IPS DF 6.9 (cell line): ENCODE results near the gene FBXL19.

ENCODE experiments used
- DNase-seq: peaks from one replicate; pipeline ENCODE4 v3.0.0-alpha.2; 2013; ENCODE audit warnings: low read depth, low spot score
- H3K27ac ChIP-seq: one replicate; pipeline ENCODE4 v1.5.1; 2013; ENCODE audit warnings: low read length, control low read depth
- H3K27me3 ChIP-seq: 2 replicates; pipeline ENCODE4 v1.6.1; 2013; ENCODE audit warnings: mild to moderate bottlenecking, low read length; ENCODE audit not compliant: control insufficient read depth, insufficient read depth
- H3K36me3 ChIP-seq: 2 replicates; pipeline ENCODE4 v1.6.1; 2013; ENCODE audit warnings: low read length; ENCODE audit not compliant: control insufficient read depth, insufficient read depth
- H3K4me1 ChIP-seq: 2 replicates; pipeline ENCODE4 v1.6.1; 2013; ENCODE audit warnings: low read length; ENCODE audit not compliant: control insufficient read depth, insufficient read depth
- H3K4me3 ChIP-seq: 2 replicates; pipeline ENCODE4 v1.5.1; 2013; ENCODE audit warnings: mild to moderate bottlenecking, low read length
- H3K9me3 ChIP-seq: 2 replicates; pipeline ENCODE4 v1.6.1; 2013; ENCODE audit warnings: low read length, inconsistent platforms; ENCODE audit not compliant: control insufficient read depth, insufficient read depth
- WGBS: extraction: QIAGEN DNeasy Blood & Tissue Kit; methylation state at CpG from one replicate; pipeline ENCODE4 v1.1.7; 2013; ENCODE audit warnings: mixed read lengths, missing lambda C conversion rate; ENCODE audit not compliant: insufficient read length, insufficient coverage; 5-methylcytosine and 5-hydroxymethylcytosine counted together

Gene FBXL19

DNA sequence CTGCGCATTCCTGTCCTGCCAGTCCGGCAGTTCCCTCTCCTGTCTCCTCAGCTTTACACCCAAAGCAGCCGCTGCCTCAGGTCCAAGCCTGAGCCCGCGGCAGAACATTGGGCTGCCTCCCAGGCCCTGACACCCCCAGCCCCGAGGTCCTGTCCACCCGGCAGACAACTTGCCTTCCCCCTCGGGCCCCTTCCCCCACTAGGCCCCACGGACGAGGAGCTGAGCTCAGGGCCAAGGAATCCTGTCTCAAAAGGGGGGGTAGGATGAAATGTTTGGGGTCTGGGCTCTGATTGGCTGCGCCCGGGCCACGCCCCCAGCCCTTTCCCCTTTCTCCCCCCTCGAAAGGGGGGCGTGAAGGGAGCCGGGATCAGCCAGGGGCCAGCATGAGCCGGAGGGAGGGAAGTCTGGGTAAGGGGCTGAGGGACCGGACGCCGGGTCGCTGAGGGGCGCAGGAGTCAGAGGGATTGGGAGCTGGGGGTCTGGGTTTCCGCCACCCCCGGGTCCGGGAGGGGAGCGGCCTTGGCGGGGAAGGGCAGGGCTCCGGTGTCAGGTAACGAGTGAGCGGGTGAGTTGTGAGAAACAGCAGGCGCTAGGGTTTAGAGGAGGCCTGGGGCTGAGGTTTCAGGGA, 27.0 kb upstream of the FBXL19 start, which contains the start of gene CTF1:
TSS of gene CTF1 (plus strand) at position 354 of the 628 bp plus-strand sequence. CDS start at position 384, 30 bp downstream.
- Histone ChIP-seq H3K4me3 (peak within 1 kb of the TSS; percentile 56; the same call in 1 of the 2 replicates), H3K36me3 (no peaks in the 10 kb centered on the region), H3K4me1 (peaks cover 5% of the 10 kb centered on the region), H3K9me3 (no peaks in the 10 kb centered on the region), H3K27ac (no peak within 1 kb of the TSS), H3K27me3 (no peaks in the 10 kb centered on the region)
- WGBS: no CpG with 5 or more reads among the region's 31 CpGs
- no peak for DNase-seq

GRCh38 chr16:30896889-30897733, 26.3 kb upstream of the FBXL19 start:
- H3K27ac ChIP-seq: no peak overlapping the region
- peaks cover 5% of the 10 kb centered on the region for H3K4me1 ChIP-seq
- H3K27me3 ChIP-seq: no peaks in the 10 kb centered on the region
- H3K4me3 ChIP-seq: peak overlapping the region; percentile 56; the same call in 1 of the 2 replicates
- no peak for DNase-seq
- WGBS: no CpG with 5 or more reads among the region's 31 CpGs
- no peaks in the 10 kb centered on the region for H3K36me3 ChIP-seq
- no peaks in the 10 kb centered on the region for H3K9me3 ChIP-seq

DNA sequence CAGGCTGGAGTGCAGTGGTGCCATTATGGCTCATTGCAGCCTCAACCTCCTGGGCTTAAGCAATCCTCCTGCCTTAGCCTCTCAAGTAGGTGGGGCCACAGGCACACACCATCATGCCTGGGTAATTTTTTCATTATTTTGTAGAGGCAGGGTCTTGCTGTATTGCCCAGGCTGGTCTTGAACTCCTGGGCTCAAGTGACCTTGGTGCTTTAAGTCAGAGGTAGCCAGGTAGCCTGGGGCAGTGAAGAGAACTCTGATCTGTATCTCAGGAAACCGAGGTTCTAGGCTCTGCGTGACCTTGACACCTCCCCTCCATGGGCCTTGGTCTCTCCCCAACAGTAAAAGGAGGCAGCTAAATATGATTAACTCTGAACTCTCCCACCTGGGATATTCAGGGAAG, 23.6 kb upstream of the FBXL19 start:
- Histone ChIP-seq H3K27ac (no peak overlapping the region), H3K36me3 (no peaks in the 10 kb centered on the region), H3K4me1 (peaks cover 7% of the 10 kb centered on the region), H3K9me3 (no peaks in the 10 kb centered on the region), H3K27me3 (no peaks in the 10 kb centered on the region), H3K4me3 (no peak overlapping the region)
- WGBS: no CpG with 5 or more reads among the region's 2 CpGs
- DNase-seq: no peak

- WGBS: no CpG with 5 or more reads among the region's 5 CpGs
- Histone ChIP-seq H3K4me3 (no peak overlapping the region), H3K4me1 (peaks cover 6% of the 10 kb centered on the region), H3K9me3 (no peaks in the 10 kb centered on the region), H3K27me3 (no peaks in the 10 kb centered on the region), H3K36me3 (no peaks in the 10 kb centered on the region), H3K27ac (no peak overlapping the region)
- no peak for DNase-seq
These were observed 22.8 kb upstream of the FBXL19 start for GRCh38 chr16:30900588-30900987.

- no peak for DNase-seq
These were observed 22.0 kb upstream of the FBXL19 start for GRCh38 chr16:30901201-30902028.

GRCh38 chr16:30902029-30902972, 21.1 kb upstream of the FBXL19 start:
- Histone ChIP-seq H3K4me3 (peak overlapping the region; percentile 55; the same call in 1 of the 2 replicates), H3K27me3 (no peaks in the 10 kb centered on the region), H3K4me1 (peaks cover 4% of the 10 kb centered on the region), H3K9me3 (no peaks in the 10 kb centered on the region), H3K36me3 (no peaks in the 10 kb centered on the region), H3K27ac (no peak overlapping the region)
- no CpG with 5 or more reads among the region's 99 CpGs for WGBS
- no peak for DNase-seq

More at GRCh38 chr16:30901201-30902028, 22.0 kb upstream of the FBXL19 start:
- Histone ChIP-seq H3K27ac (no peak overlapping the region), H3K27me3 (no peaks in the 10 kb centered on the region), H3K4me1 (peaks cover 4% of the 10 kb centered on the region), H3K9me3 (no peaks in the 10 kb centered on the region), H3K4me3 (peak overlapping the region; percentile 46; the same call in 1 of the 2 replicates), H3K36me3 (no peaks in the 10 kb centered on the region)
- no CpG with 5 or more reads among the region's 6 CpGs for WGBS

DNA sequence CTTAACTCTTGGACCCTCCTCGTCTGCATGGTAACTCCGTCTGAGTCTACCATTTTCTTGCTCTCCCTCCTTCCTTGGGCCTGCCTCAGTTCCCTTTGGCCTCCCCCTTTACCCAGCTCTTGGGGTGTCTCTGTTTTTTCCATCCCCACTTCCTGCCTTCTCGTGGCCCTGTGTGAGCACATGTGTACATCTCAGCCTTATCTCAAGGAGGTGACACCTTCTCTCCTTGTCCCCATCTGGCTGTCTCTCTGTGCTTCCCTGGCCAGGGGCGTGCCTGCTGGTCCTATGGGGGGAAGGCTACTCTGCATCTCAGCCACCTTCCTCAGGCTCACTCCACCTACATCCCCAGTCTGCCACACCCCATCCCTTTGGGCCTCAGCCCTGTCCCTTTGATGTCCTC, 20.4 kb upstream of the FBXL19 start:
- no CpG with 5 or more reads among the region's 4 CpGs for WGBS
- no peak for DNase-seq
- Histone ChIP-seq H3K27ac (no peak overlapping the region), H3K4me1 (peaks cover 4% of the 10 kb centered on the region), H3K36me3 (no peaks in the 10 kb centered on the region), H3K4me3 (no peak overlapping the region), H3K27me3 (no peaks in the 10 kb centered on the region), H3K9me3 (no peaks in the 10 kb centered on the region)

GRCh38 chr16:30903596-30903995, 19.8 kb upstream of the FBXL19 start:
- DNase-seq: no peak
- H3K27ac ChIP-seq: no peak overlapping the region
- no peaks in the 10 kb centered on the region for H3K36me3 ChIP-seq
- WGBS: no CpG with 5 or more reads among the region's 4 CpGs
- H3K4me1 ChIP-seq: peaks cover 4% of the 10 kb centered on the region
- H3K4me3 ChIP-seq: no peak overlapping the region
- H3K27me3 ChIP-seq: no peaks in the 10 kb centered on the region
- no peaks in the 10 kb centered on the region for H3K9me3 ChIP-seq

DNA sequence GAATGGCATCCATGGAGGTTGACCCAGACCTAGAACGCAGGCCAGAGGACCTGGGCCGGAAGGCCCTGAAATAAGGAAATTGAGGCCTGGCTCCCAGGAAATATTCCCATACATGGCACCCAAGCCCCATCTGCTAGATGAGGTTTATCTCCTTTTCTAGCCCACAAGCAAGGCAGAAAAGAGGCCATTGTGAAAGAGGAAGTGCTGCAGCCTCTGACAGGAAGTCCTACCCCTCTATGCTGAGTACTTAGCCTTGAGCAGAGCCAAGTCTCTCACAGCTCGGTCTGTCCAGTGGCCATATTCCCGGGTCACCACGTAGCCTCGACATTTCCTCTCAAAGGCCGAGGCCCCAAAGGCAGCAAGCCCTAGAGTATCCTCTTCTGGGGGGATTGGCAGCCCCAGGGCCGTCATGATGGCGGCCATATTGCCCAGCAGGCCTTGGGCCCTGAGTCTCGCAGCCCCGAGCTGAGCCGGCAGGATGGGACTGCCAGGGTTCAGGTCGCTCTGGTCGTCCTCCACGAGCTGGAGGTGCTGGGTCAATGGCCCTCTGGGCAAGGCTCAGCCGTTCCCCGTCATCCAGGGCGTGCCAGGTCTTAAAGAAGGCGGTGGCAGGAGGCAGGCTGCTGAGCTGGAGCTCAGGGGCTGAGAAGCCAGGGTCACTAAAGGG, 19.1 kb upstream of the FBXL19 start:
- Histone ChIP-seq H3K36me3 (no peaks in the 10 kb centered on the region), H3K27me3 (no peaks in the 10 kb centered on the region), H3K4me3 (no peak overlapping the region), H3K9me3 (no peaks in the 10 kb centered on the region), H3K27ac (no peak overlapping the region), H3K4me1 (peaks cover 4% of the 10 kb centered on the region)
- no CpG with 5 or more reads among the region's 19 CpGs for WGBS
- DNase-seq: no peak
